Medulla oblongata (tissue), 1 donor: ENCODE results near the gene HSD11B2.

Experiments used
- DNase-seq: peaks from one replicate; pipeline ENCODE4 v3.0.0-alpha.2; 2015; ENCODE audit errors: extremely low spot score

Gene HSD11B2

GRCh38 chr16:67474551-67475455 is 43.9 kb downstream of the HSD11B2 start:
- DNase-seq = no peak

DNA sequence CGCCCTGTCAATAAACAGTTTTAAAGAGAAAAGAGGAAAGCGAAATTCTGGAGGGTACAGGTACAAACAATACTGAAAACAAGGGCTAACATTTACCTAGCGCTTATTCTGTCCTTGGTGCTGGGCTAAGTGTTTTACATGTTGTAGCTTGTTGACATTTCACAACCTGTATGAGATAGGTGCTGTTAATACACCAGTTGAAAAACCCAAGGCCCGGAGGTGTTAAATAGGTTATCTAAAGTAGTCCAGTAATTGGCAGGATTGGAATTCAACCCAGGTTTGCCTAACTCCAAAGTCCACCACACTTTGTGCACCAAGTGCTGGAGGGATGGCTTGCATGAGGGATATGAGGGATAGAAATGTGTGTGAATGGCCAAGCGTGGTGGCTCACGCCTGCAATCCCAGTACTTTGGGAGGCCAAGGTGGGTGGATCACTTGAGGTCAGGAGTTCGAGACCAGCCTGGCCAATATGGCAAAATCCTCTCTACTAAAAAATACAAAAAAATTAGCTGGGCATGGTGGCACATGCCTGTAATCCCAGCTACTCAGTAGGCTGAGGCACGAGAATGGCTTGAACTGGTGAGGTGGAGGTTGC is 47.1 kb downstream of the HSD11B2 start:
- DNase-seq = no peak

DNA sequence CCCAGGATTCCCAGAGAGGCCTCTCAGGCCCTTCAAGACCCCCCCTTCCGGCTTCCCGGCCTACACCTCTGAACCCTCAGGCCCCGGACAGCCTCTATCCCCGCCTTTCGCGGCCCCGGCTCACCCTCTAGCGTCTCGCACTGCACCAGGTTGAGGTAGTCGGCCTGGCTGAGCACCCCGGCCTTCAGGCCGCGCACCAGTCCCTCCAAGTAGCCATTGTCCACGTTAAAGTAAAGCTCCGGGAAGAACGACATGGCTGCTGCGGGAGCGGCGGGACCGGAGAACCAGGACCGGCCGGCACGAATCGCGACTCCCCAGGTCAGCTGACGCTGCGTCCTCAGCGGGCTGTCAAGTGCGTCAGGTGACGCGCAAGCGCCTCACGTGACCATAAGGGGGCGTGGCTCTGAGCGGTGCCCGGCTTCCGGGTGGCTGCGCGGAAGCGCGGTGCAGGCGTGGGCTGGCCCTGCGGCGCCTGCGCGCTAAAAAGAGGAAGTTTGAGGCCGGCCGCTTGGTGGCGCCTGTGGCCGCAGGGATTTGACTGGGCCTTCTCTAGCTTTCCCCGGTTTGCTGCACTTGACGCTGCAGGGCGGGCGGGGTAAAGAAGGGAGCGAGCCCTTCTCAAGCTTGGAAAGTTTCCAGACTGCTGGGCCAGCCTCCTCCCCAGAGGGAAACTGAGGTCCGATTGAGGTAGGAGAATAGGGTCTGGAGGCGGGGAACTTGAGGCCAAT is 50.1 kb downstream of the HSD11B2 start, which contains the start of gene ATP6V0D1:
ATP6V0D1 (minus strand) TSS at position 325 of the 728 bp plus-strand sequence; CDS start at position 254, 71 bp downstream.
- peak; percentile 98 for DNase-seq

DNA sequence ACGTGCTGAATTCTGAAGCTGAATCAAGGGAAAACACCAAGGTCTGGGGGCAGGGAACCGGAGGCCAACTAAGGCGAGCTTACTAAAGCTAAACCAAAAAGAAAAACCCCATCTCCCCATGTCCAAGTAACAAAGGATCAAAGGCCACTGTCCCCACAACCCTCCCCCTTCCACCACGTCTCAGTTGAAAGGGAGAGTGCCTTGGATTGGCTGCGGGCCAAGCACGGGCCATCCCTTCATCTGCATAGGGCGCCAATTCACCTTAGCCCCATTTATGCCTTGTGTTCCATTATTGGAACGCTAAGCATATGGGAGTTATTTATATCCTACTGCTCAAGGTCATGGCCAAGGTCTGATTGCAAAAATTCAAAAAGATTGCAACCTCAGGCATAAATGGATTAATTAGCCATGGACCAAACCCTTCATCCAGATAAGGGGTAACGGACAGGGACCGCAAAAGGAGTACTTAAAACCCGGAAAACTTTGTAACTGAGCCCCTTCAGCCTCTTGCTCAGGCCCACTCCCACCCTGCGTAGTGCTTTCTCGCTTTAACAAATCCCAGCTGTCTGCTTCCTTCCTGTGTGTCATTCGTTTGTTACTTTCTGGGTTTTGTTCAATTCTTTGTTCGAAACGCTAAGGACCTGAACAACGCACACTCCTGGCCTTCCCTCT is 50.8 kb downstream of the HSD11B2 start:
- DNase-seq = peak; percentile 21

- no peak for DNase-seq
Measured at GRCh38 chr16:67482233-67482924, 51.5 kb downstream of the HSD11B2 start.

DNA sequence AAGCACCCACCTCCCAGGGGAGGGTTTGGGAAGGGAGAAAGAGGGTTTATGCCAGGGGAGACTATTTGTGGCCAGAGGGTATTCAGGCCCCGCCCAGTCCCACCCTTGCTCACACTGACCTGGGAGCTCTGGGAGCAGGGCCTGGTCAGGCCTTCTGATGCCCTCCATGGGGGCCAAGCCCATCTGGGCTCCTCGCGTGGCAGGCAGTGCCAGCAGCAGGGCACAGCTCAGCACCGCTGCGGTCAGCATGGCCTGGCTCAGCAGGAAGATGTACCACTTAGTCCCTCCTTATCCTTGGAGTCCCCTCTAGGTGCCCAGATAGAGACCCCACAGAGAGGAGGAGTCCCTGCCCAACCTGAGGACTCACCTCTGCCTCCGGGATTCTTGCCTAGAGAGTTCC is 52.2 kb downstream of the HSD11B2 start, which contains the start of gene AGRP:
AGRP (minus strand) TSS at position 398 of the 400 bp plus-strand sequence; CDS start at position 249, 149 bp downstream.
- DNase-seq = no peak

DNA sequence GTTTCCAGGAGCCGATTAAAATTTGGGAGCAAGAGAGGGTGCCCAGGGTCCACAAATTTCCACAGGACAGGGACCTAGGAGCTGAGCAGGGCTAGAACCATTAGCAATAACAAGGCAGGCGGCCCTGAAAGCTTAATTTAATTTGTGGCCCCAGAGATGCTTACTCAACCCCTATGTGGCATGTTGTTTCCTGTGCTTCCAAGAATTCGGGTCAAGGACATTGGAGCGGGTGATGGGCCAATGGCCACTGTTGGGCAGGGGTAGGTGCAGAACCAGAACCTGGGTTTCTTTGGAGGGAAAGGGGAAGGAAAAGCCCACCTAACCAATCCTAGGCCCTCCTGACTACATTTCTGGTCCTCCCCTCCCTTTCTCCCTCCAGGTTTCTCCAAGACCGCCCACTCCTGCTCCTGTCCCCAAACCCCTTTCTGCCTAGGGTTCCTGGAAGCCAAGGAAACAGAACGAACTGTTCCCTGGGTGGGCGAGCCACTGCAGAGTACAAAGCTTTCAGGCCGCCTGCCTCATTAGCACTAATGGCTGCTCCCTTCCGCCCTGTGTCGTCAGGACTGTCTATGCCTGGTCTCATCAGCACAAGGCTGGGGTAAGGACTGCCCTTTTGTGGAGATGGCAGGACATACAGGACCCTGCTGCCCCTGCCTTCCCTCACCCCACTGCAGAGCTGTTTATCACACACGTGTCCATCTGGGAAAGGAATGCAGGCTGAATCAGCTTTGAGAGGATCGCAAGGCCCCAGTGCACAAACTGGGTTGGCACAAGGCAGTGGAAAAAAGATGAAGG is 53.0 kb downstream of the HSD11B2 start:
- no peak for DNase-seq

DNA sequence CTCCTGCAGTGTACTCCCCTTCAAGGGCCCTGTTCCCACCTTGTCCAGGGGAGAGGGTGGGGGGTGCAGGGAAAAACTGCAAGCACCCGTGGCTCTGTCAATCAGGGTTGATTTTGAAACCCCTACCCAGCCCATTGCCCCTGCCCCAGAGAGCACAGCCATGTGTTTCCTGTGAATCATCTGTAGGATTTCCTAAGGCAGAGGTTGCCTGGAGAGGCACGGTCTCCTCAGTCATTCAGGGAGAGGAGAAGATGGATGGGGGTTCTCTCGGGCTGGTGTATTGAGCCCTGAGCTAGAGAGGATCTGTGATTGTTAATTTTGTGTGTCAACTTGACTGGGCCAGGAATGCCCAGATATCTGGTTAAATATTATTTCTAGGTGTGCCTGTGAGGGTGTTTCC is 55.9 kb downstream of the HSD11B2 start:
- no peak for DNase-seq
